BLaER1 (cell line): Measurements from ENCODE around the gene UNC5C.

Experiments
- H3K27ac ChIP-seq: shearing (Covaris generic); formaldehyde crosslinking; 2 replicates; pipeline ENCODE4 v1.8.1; 2022
- H3K27me3 ChIP-seq: shearing (Covaris generic); formaldehyde crosslinking; 2 replicates; pipeline ENCODE4 v1.8.1; 2022
- H3K36me3 ChIP-seq: shearing (Covaris generic); formaldehyde crosslinking; 2 replicates; pipeline ENCODE4 v1.8.1; 2022
- H3K4me1 ChIP-seq: shearing (Covaris generic); formaldehyde crosslinking; 2 replicates; pipeline ENCODE4 v1.8.1; 2022
- H3K4me2 ChIP-seq: shearing (Covaris generic); formaldehyde crosslinking; 2 replicates; pipeline ENCODE4 v1.8.1; 2022
- H3K4me3 ChIP-seq: shearing (Covaris generic); formaldehyde crosslinking; 2 replicates; pipeline ENCODE4 v1.8.1; 2022
- H3K9ac ChIP-seq: shearing (Covaris generic); formaldehyde crosslinking; 2 replicates; pipeline ENCODE4 v1.8.1; 2022
- H3K9me3 ChIP-seq: shearing (Covaris generic); formaldehyde crosslinking; 2 replicates; pipeline ENCODE4 v1.8.1; 2022
- H4K20me1 ChIP-seq: shearing (Covaris generic); formaldehyde crosslinking; 2 replicates; pipeline ENCODE4 v1.8.1; 2022
- Cebpa-rat ChIP-seq: shearing (Covaris generic); IDR thresholded peaks from 2 replicates; pipeline ENCODE4 v1.8.1; 2022

The UNC5C gene

DNA sequence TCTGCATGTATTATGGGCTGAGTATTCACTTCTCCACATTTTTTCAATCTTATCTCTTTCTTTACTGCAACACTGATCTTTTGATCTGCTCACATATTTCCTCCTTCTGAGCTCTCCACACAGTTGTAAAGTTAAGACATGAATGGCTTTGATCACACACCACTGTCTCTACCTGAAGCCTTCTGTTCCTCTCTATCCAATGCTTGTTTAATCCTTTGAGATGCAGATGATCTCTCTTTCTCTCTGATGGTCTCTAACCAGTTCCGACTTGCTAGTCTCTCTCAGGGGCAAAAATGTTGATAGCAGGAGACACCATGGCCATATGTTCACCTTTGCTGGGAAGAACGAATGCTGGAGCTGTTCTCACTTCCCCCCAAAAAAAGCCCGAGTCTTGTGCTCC is 162.4 kb downstream of the UNC5C start:
- H3K9ac ChIP-seq: no peak overlapping the region
- no peaks in the 10 kb centered on the region for H3K27me3 ChIP-seq
- H3K4me3 ChIP-seq: no peak overlapping the region
- no peak overlapping the region for H3K27ac ChIP-seq
- no peak overlapping the region for H3K4me2 ChIP-seq
- no peaks in the 10 kb centered on the region for H3K9me3 ChIP-seq
- peaks cover 8% of the 10 kb centered on the region for H3K4me1 ChIP-seq
- no peaks in the 10 kb centered on the region for H4K20me1 ChIP-seq
- H3K36me3 ChIP-seq: no peaks in the 10 kb centered on the region
- no peak for TF ChIP-seq Cebpa-rat

DNA sequence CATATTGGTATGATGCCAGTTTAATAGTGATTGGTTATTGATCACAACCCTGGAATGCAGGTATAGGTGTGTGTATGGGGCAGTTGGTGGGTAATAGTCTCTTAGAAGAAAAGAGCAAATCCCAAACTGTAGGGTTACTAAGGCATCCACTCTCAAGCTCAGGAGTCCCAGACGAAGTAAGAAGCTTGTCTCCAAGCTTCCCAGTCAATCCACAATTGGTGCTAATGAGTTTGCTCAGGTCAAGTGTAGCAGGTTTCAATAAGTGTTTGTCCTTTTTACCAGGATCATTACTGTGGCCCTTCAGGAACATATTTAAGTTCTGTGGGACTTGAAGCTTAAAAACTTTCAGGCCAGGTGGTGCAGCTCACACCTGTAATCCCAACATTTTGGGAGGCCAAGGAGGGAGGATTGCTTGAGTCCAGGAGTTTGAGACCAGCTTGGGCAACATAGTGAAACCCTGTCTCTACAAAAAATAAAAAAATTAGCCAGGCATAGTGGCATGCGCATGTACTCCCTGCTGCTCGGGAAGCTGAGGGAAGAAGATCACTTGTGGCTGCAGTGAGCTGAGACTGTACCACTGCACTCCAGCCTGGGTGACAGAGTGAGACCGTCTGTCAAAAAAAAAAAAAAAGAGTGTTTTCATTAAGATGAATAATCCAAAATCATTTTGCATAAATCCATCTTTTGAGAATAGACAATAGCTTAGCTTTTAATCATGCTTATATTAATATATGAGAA is 166.8 kb downstream of the UNC5C start:
- no peak overlapping the region for H3K27ac ChIP-seq
- no peaks in the 10 kb centered on the region for H3K4me1 ChIP-seq
- TF ChIP-seq Cebpa-rat: no peak
- no peaks in the 10 kb centered on the region for H3K27me3 ChIP-seq
- no peak overlapping the region for H3K4me3 ChIP-seq
- no peaks in the 10 kb centered on the region for H3K9me3 ChIP-seq
- H3K9ac ChIP-seq: no peak overlapping the region
- H3K4me2 ChIP-seq: no peak overlapping the region
- no peaks in the 10 kb centered on the region for H4K20me1 ChIP-seq
- no peaks in the 10 kb centered on the region for H3K36me3 ChIP-seq

DNA sequence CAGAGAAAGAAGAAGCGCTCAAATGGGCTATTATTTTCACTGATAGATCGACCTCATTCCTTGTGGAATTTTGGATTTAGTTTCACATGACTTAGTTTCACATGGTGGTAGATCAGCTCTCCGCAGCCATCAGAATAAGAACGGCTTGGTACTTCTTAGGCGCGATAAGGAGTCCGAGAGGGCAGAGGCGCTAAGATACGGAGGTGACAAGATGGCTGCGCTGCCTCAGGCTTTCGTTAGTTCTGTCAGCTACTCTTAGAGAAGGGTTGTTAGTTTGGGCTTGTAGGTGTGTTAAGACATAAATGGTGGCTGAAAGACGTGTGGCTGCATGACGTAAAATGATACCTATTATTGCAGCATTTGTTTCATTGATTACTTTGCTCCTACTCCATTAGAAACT is 169.1 kb downstream of the UNC5C start:
- H3K27ac ChIP-seq: no peak overlapping the region
- no peaks in the 10 kb centered on the region for H3K36me3 ChIP-seq
- no peak overlapping the region for H3K4me3 ChIP-seq
- H3K9ac ChIP-seq: no peak overlapping the region
- no peaks in the 10 kb centered on the region for H3K27me3 ChIP-seq
- H3K4me1 ChIP-seq: no peaks in the 10 kb centered on the region
- H3K4me2 ChIP-seq: no peak overlapping the region
- H3K9me3 ChIP-seq: no peaks in the 10 kb centered on the region
- no peaks in the 10 kb centered on the region for H4K20me1 ChIP-seq
- no peak for TF ChIP-seq Cebpa-rat

DNA sequence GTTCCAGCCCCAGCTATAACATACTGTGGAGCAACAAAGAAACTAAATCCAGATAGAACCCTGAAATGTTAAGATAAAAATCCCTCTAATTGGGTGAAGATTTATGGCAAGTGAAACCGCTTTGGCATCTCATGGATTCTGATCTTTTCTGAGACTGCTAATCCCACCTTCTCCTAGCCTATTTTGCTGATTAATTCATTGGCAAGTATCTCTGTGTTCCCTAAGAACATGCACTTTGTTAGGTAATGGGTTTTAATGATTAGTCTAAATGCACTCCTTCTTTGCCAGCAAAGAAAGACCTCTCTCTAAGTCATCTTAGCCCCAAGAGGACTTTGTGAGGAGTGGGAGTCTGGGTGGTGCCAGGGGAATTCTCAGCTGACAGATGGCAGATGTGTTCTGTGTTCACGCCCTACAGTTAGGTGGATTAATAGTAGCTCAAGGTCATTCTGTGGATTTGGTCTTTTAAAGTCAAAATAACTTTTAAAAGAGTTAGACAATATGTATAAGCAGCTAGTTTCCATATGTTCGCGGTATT is 171.3 kb downstream of the UNC5C start:
- no peak overlapping the region for H3K4me2 ChIP-seq
- no peaks in the 10 kb centered on the region for H4K20me1 ChIP-seq
- H3K36me3 ChIP-seq: no peaks in the 10 kb centered on the region
- H3K4me3 ChIP-seq: no peak overlapping the region
- no peak for TF ChIP-seq Cebpa-rat
- H3K9me3 ChIP-seq: no peaks in the 10 kb centered on the region
- H3K27ac ChIP-seq: no peak overlapping the region
- H3K9ac ChIP-seq: no peak overlapping the region
- H3K27me3 ChIP-seq: no peaks in the 10 kb centered on the region
- no peaks in the 10 kb centered on the region for H3K4me1 ChIP-seq

DNA sequence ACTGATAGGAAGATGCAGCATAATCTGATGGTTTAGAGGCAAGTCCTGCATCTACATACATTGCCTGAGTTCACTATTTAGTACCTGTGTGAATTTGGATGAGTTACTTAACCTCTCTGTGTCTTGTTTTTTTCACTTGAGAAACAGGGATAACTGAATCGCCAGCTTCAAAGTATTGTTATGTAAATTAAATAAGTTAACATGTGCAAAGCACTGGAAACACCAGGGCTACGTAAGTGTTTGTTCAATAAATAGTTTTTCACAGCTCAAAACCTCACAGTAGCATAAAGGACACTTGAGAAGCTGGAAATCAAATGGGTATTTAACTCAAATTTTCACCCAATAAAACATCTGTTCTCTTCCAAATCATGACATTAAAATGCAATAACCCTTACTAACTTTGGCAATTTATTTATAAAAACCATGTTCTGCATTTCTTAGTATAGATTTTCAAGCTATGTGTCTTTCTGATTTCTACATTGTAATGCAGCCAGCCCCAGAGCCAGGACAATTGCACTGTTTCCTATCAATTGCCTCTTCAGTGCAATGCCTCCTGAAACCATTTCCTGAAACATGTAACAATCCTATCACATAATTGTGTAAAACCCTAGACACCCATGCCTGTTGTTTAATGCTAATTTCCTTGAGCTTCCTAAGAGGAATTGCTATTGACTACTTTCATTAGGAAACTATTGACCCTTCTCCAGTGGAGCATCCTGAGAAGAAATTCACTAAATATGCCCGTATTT is 177.1 kb downstream of the UNC5C start:
- Histone ChIP-seq H3K4me1 (no peaks in the 10 kb centered on the region), H3K4me2 (no peak overlapping the region), H4K20me1 (no peaks in the 10 kb centered on the region), H3K27me3 (no peaks in the 10 kb centered on the region), H3K9me3 (no peaks in the 10 kb centered on the region), H3K36me3 (no peaks in the 10 kb centered on the region), H3K27ac (no peak overlapping the region), H3K4me3 (no peak overlapping the region), H3K9ac (no peak overlapping the region)
- TF ChIP-seq Cebpa-rat: no peak

DNA sequence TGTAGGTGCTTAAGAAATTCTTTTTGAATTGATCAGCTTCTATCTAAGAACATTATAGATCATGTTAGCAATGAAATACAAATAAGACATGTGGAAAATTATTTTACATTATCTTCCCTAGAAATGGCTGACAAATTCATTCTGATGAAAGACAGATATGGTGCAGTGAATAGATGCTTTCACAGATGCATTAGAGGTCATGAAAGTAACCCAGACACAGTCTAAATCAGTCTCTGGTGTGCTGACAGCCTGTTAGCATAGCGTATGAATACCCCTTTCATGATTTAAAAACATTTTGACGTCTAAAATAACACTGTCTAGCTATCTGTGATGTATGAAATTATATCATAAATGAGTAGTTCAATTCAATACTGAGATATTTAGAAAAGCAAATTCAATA is 180.9 kb downstream of the UNC5C start:
- Histone ChIP-seq H4K20me1 (no peaks in the 10 kb centered on the region), H3K27ac (no peak overlapping the region), H3K4me3 (no peak overlapping the region), H3K36me3 (no peaks in the 10 kb centered on the region), H3K9ac (no peak overlapping the region), H3K4me2 (no peak overlapping the region), H3K27me3 (no peaks in the 10 kb centered on the region), H3K4me1 (no peaks in the 10 kb centered on the region), H3K9me3 (no peaks in the 10 kb centered on the region)
- no peak for TF ChIP-seq Cebpa-rat

DNA sequence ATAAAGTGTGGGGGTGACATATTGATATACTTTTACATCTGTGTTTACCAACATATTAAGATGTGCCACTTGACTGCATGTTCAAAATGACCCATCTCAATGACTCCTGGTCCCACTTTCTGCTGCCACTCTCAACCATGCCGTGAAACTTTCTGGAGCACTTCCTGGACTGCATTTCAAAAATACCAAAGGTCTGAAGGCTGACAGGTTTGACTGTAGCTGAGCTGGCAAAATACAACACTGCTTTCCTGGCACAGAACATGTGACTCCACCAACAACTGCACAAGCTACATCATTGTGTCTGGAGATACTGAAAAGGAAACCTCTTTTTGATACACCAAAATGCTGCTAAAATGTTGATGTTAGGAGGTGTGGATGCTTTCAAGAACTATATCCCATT is 184.8 kb downstream of the UNC5C start:
- TF ChIP-seq Cebpa-rat: no peak
- Histone ChIP-seq H3K4me1 (no peaks in the 10 kb centered on the region), H3K9me3 (no peaks in the 10 kb centered on the region), H3K36me3 (no peaks in the 10 kb centered on the region), H3K27me3 (no peaks in the 10 kb centered on the region), H4K20me1 (no peaks in the 10 kb centered on the region), H3K4me2 (no peak overlapping the region), H3K27ac (no peak overlapping the region), H3K9ac (no peak overlapping the region), H3K4me3 (no peak overlapping the region)

DNA sequence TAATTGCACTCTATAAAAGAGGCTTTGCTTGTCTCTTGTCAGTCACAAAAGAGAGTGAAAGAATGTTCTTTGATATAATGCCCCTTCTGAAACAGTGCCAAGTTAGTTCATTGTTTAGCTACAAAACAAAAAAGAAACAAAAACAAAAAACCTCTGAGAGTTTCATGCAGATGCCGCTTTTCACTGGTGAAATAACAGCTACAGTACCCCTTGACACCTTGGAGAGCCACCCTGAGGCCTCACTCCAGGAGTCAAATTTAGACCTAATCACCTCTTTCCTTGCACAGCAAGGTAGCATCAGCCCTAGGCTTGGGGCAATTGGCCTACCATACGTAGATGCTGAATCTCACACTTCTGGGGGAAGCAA is 185.2 kb downstream of the UNC5C start:
- Histone ChIP-seq H4K20me1 (no peaks in the 10 kb centered on the region), H3K27ac (no peak overlapping the region), H3K36me3 (no peaks in the 10 kb centered on the region), H3K4me1 (no peaks in the 10 kb centered on the region), H3K9ac (no peak overlapping the region), H3K27me3 (no peaks in the 10 kb centered on the region), H3K4me3 (no peak overlapping the region), H3K4me2 (no peak overlapping the region), H3K9me3 (no peaks in the 10 kb centered on the region)
- TF ChIP-seq Cebpa-rat: no peak

DNA sequence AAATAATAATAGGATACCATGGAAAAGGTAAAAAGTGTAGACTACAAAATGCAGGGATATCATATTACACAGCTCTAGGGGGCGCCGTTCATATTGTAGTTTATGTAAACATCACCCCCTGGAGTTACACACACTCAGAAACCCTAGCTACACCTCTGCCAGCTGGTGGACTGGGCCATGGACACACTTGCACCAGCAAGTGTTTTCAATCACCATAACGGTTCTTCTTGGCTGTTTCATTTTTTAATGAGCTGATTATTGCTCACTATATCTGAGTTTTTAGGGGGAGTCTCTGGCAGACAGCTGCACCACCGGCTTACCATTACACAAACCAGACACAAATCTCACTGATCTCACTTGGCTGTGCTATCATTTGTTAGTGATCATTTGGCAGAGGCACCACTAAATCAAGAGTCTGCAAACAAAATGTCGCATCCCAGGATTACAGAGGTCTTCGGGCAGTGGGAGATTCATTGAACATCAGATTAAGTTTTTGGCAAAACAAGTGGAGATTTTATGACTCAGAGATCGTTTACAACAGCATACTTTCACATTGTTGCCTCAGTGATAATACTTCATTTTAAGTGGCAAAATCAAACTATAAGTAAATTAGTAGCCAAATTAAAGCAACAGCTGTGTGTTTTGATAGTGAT is 185.7 kb downstream of the UNC5C start:
- H3K27me3 ChIP-seq: no peaks in the 10 kb centered on the region
- no peaks in the 10 kb centered on the region for H3K9me3 ChIP-seq
- no peak overlapping the region for H3K4me3 ChIP-seq
- no peak overlapping the region for H3K9ac ChIP-seq
- H3K4me2 ChIP-seq: no peak overlapping the region
- H3K27ac ChIP-seq: no peak overlapping the region
- no peak for TF ChIP-seq Cebpa-rat
- H3K36me3 ChIP-seq: no peaks in the 10 kb centered on the region
- no peaks in the 10 kb centered on the region for H3K4me1 ChIP-seq
- no peaks in the 10 kb centered on the region for H4K20me1 ChIP-seq

DNA sequence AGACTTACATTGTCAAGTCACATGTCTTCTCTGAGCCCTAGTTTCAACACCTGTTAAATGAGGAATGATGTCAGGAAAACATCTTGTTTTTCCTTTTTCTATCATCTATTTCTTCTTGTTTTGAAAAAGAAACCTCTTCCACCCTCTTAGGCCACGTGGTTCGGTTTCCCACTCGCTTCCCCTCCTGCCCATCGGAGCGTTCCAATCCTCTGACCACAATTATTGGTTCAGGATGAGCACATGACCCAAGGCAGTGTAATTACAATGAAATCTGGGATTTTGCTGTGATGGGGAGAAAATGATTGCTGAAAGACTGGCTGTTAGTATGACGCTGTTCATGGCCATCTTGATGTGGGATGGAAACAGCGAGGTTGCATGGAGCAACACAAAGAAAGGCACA is 186.7 kb downstream of the UNC5C start:
- H3K9ac ChIP-seq: no peak overlapping the region
- H3K27ac ChIP-seq: no peak overlapping the region
- no peaks in the 10 kb centered on the region for H3K4me1 ChIP-seq
- H3K9me3 ChIP-seq: no peaks in the 10 kb centered on the region
- H3K4me2 ChIP-seq: no peak overlapping the region
- no peak overlapping the region for H3K4me3 ChIP-seq
- no peaks in the 10 kb centered on the region for H3K36me3 ChIP-seq
- no peaks in the 10 kb centered on the region for H3K27me3 ChIP-seq
- no peak for TF ChIP-seq Cebpa-rat
- no peaks in the 10 kb centered on the region for H4K20me1 ChIP-seq
